HG03196 (cell line): Measurements from ENCODE around the gene PCNX3.

Source experiments
- ATAC-seq: cut with Tn5 transposase; IDR thresholded peaks from one replicate; pipeline ENCODE4 v1.9.1; 2021; ENCODE audit not compliant: unreplicated experiment

Gene PCNX3

GRCh38 chr11:65580031-65580692 lies 35.4 kb upstream of the PCNX3 start:
- no peak for ATAC-seq

- ATAC-seq = no peak
These were observed 34.8 kb upstream of the PCNX3 start for GRCh38 chr11:65580756-65581155.

- ATAC-seq = no peak
These were observed 33.6 kb upstream of the PCNX3 start for GRCh38 chr11:65581928-65582327.

GRCh38 chr11:65583589-65583988 lies 32.0 kb upstream of the PCNX3 start:
- ATAC-seq = no peak

- no peak for ATAC-seq
These were observed 31.5 kb upstream of the PCNX3 start for GRCh38 chr11:65584106-65584505.

GRCh38 chr11:65584723-65585171 lies 30.8 kb upstream of the PCNX3 start:
- ATAC-seq = no peak

GRCh38 chr11:65585396-65586246 lies 30.0 kb upstream of the PCNX3 start:
- ATAC-seq = no peak

- no peak for ATAC-seq
These were observed 29.3 kb upstream of the PCNX3 start for GRCh38 chr11:65586247-65586630.

GRCh38 chr11:65586676-65587075 lies 28.9 kb upstream of the PCNX3 start:
- no peak for ATAC-seq

GRCh38 chr11:65588199-65589054 lies 27.1 kb upstream of the PCNX3 start:
- ATAC-seq = peak; percentile 61

- ATAC-seq = no peak
These were observed 25.9 kb upstream of the PCNX3 start for GRCh38 chr11:65589444-65590239.

- no peak for ATAC-seq
These were observed 25.3 kb upstream of the PCNX3 start for GRCh38 chr11:65590240-65590738.

GRCh38 chr11:65591939-65592857 lies 23.4 kb upstream of the PCNX3 start:
- ATAC-seq = no peak

- ATAC-seq = no peak
These were observed 22.6 kb upstream of the PCNX3 start for GRCh38 chr11:65592858-65593517.

GRCh38 chr11:65593518-65594414 lies 21.8 kb upstream of the PCNX3 start:
- no peak for ATAC-seq

- ATAC-seq = no peak
These were observed 20.4 kb upstream of the PCNX3 start for GRCh38 chr11:65595131-65595530.

GRCh38 chr11:65595543-65596281 lies 19.9 kb upstream of the PCNX3 start, which contains the start of gene KCNK7:
KCNK7 (minus strand) TSS chr11:65595800; CDS start chr11:65595772, 28 bp downstream.
- ATAC-seq = no peak
